PC-3 (cell line): ENCODE data around the gene DLG2. TPM values are rescaled to one million over a fixed set of nuclear protein-coding genes. Genes with fewer than 3 reads are reported as not detected.

Experiments
- ATAC-seq: fragments of 200-7000 bp; cut with Tn5 transposase; 2 replicates; pipeline ENCODE4 v1.9.1; 2020; ENCODE audit warnings: mild to moderate bottlenecking, moderate library complexity
- BruUV-seq: library from RNA; stranded (reverse); fragments of 400-500 nt; replicated peaks from 2 replicates; lab custom pipeline; 2021; lab: Mats Ljungman, UMichigan
- CTCF ChIA-PET: fragments of 300-600 bp; sonication (Branson Sonifier 250); formaldehyde crosslinking; loops from one replicate; lab custom pipeline; 2022; ENCODE audit warnings: antibody characterized with exemption; lab: Charles Lee
- POLR2A ChIA-PET: fragments of 300-600 bp; sonication (Branson Sonifier 250); formaldehyde crosslinking; loops from one replicate; lab custom pipeline; 2022; ENCODE audit warnings: antibody characterized with exemption; ENCODE audit not compliant: unreplicated experiment; lab: Charles Lee
- DNase-seq: peaks from one replicate; pipeline ENCODE4 v3.0.0-alpha.2; 2015
- H2AFZ ChIP-seq: fragments of 300-600 bp; sonication (generic); 2 replicates; pipeline ENCODE4 v1.6.0; 2016; ENCODE audit warnings: antibody characterized with exemption, low read length
- H3F3A ChIP-seq: fragments of 300-600 bp; sonication (generic); one replicate; pipeline ENCODE4 v1.6.0; 2017; ENCODE audit warnings: antibody characterized with exemption, low read length, control low read depth, mild to moderate bottlenecking; ENCODE audit not compliant: unreplicated experiment
- H3K27ac ChIP-seq: fragments of 300-600 bp; sonication (generic); 2 replicates; pipeline ENCODE4 v1.5.1; 2016; ENCODE audit warnings: mild to moderate bottlenecking, low read length
- H3K27me3 ChIP-seq: fragments of 300-600 bp; sonication (generic); 2 replicates; pipeline ENCODE4 v1.6.1; 2016; ENCODE audit warnings: low read length, mixed read lengths
- H3K36me3 ChIP-seq: fragments of 300-600 bp; sonication (generic); 2 replicates; pipeline ENCODE4 v1.6.1; 2016; ENCODE audit warnings: low read depth, mixed run types, low read length, mixed read lengths
- H3K4me1 ChIP-seq: fragments of 300-600 bp; sonication (generic); 2 replicates; pipeline ENCODE4 v1.5.1; 2016; ENCODE audit warnings: low read length; ENCODE audit not compliant: insufficient read depth
- H3K4me2 ChIP-seq: fragments of 300-600 bp; sonication (generic); 2 replicates; pipeline ENCODE4 v1.6.0; 2016; ENCODE audit warnings: low read length
- H3K4me3 ChIP-seq: fragments of 300-600 bp; sonication (generic); 2 replicates; pipeline ENCODE4 v1.5.1; 2016; ENCODE audit warnings: mild to moderate bottlenecking, low read length, mixed read lengths
- H3K79me2 ChIP-seq: fragments of 300-600 bp; sonication (generic); 2 replicates; pipeline ENCODE4 v1.6.1; 2017; ENCODE audit warnings: low read length, mixed read lengths
- H3K9ac ChIP-seq: fragments of 300-600 bp; sonication (generic); 2 replicates; pipeline ENCODE4 v1.6.0; 2016; ENCODE audit warnings: mild to moderate bottlenecking, low read length
- H3K9me2 ChIP-seq: fragments of 300-600 bp; sonication (generic); replicated peaks from 2 replicates; pipeline ENCODE4 v1.6.1; 2016; ENCODE audit warnings: mixed run types, low read length, mixed read lengths
- H3K9me3 ChIP-seq: fragments of 300-600 bp; sonication (generic); 2 replicates; pipeline ENCODE4 v1.6.1; 2016; ENCODE audit warnings: low read length, mixed read lengths
- H4K20me1 ChIP-seq: fragments of 300-600 bp; sonication (generic); 2 replicates; pipeline ENCODE4 v1.6.1; 2016; ENCODE audit warnings: low read length, mixed read lengths
- EZH2 ChIP-seq: fragments of 300-600 bp; sonication (generic); IDR thresholded peaks from one replicate; pipeline ENCODE4 v1.6.1; 2017; ENCODE audit warnings: antibody characterized with exemption, mild to moderate bottlenecking, low read length; ENCODE audit not compliant: unreplicated experiment
- EZH2phosphoT487 ChIP-seq: fragments of 300-600 bp; sonication (generic); IDR thresholded peaks from 2 replicates; pipeline ENCODE4 v1.6.1; 2018; ENCODE audit warnings: mild to moderate bottlenecking, antibody characterized with exemption, low read length, borderline replicate concordance
- intact Hi-C: fragments of 100-400 bp; cut with micrococcal nuclease; formaldehyde crosslinking; loops from 2 replicates; pipeline ENCODE4 v1.9.0; 2023
- total RNA-seq: library from RNA; depleted of rRNA; stranded (reverse); fragments of >200 nt; gene quantifications from 2 replicates; pipeline ENCODE4 v1.2.3, GENCODE V29; 2014
- TF ChIP-seq, protein P1 (sequence below): fragments of 300-600 bp; sonication (generic); conservative IDR thresholded peaks from 2 replicates; pipeline ENCODE4 v1.5.1; 2017; ENCODE audit warnings: antibody characterized with exemption, low read depth, mild to moderate bottlenecking, low read length

DLG2 gene
- total RNA-seq, 1 experiment from 2014 or later = 0.58 TPM

DNA sequence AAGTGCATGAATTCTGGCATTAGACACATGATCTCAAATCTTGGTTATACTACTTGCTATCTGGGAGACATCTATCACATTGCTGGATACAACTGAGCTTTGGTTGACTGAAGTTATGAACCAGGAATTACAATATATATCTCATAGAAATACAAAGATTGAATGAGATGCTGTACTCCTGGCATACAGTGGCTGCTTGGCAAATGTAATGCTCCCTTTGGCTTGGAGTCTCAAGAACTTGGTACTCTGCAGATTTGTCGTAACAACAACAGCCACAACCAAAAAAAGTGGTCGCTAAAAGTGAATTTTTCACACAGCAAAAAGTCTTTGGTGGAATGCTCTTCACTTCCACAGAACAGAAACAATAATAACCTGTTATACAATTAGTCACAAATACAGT is 1082.6 kb downstream of the DLG2 start:
- Histone ChIP-seq H3K4me2 (no peak overlapping the region), H3K27ac (no peak overlapping the region), H3K4me1 (no peaks in the 10 kb centered on the region), H4K20me1 (no peaks in the 10 kb centered on the region), H3K36me3 (no peaks in the 10 kb centered on the region), H3F3A (no peaks in the 10 kb centered on the region), H3K4me3 (no peak overlapping the region), H3K9me3 (no peaks in the 10 kb centered on the region), H3K9ac (no peak overlapping the region), H3K79me2 (no peaks in the 10 kb centered on the region), H3K9me2 (no peaks in the 10 kb centered on the region), H2AFZ (no peak overlapping the region), H3K27me3 (no peaks in the 10 kb centered on the region)
- BruUV-seq = no TSS peak
- ATAC-seq (no peak), DNase-seq (no peak)
- TF ChIP-seq, protein P1, sequence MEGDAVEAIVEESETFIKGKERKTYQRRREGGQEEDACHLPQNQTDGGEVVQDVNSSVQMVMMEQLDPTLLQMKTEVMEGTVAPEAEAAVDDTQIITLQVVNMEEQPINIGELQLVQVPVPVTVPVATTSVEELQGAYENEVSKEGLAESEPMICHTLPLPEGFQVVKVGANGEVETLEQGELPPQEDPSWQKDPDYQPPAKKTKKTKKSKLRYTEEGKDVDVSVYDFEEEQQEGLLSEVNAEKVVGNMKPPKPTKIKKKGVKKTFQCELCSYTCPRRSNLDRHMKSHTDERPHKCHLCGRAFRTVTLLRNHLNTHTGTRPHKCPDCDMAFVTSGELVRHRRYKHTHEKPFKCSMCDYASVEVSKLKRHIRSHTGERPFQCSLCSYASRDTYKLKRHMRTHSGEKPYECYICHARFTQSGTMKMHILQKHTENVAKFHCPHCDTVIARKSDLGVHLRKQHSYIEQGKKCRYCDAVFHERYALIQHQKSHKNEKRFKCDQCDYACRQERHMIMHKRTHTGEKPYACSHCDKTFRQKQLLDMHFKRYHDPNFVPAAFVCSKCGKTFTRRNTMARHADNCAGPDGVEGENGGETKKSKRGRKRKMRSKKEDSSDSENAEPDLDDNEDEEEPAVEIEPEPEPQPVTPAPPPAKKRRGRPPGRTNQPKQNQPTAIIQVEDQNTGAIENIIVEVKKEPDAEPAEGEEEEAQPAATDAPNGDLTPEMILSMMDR = no peak
- no peak for TF ChIP-seq EZH2phosphoT487
- TF ChIP-seq EZH2 = no peak
- intact Hi-C loops = no loop called here
- CTCF ChIA-PET = interaction anchor here (0.6 kb wide), 1 partner anchor 814 kb away, joined by 3 read pairs; no protein-coding TSS in a partner anchor
- POLR2A ChIA-PET = no interaction called here

DNA sequence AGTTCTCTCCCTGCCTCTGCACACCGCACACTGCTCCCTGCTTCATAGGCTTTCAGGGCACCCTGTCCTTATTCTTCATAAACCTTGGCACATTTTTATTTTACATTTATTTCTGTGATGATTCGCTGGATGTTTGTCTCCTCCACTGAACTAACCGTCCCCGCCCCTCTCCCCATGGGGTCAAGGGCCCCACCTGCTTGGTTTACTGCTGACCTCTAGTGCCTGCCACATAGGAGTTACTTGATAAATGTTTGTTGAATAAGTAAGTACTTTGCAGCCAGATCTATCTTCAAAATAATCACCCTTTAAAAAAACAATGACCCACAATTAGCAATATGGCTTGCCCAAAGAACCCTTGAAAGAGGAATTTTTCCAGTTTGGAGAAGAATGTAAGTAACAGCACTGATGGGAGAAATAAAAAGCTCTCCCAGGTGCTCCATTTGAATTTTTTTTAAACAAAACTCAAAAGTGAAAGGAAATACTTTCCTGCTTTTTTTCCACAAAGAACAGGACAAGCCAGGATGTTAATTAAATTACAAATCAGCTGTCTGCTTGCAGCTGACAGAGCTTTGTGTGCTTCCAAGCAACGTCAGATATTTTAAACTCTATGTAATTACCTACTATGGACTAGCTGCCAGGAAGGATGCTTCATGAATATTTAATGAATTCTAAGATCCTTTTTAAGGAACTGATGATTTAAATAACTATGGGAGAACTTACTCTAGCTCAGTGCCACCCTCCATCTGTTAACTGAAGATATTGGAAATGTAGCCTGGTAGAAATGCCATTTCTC is 1083.6 kb downstream of the DLG2 start:
- no peak overlapping the region for H3K27ac ChIP-seq
- no peaks in the 10 kb centered on the region for H3K79me2 ChIP-seq
- H3K4me1 ChIP-seq = no peaks in the 10 kb centered on the region
- ChIA-PET POLR2A (no interaction called here), CTCF (interaction anchor here (0.6 kb wide), 1 partner anchor 815 kb away, joined by 3 read pairs; no protein-coding TSS in a partner anchor)
- no peaks in the 10 kb centered on the region for H3K27me3 ChIP-seq
- DNase-seq (no peak), ATAC-seq (no peak)
- no peak overlapping the region for H3K4me2 ChIP-seq
- H4K20me1 ChIP-seq = no peaks in the 10 kb centered on the region
- intact Hi-C loops = no loop called here
- H3K9me3 ChIP-seq = no peaks in the 10 kb centered on the region
- no peaks in the 10 kb centered on the region for H3K36me3 ChIP-seq
- no peak overlapping the region for H3K4me3 ChIP-seq
- no peaks in the 10 kb centered on the region for H3K9me2 ChIP-seq
- no peak overlapping the region for H3K9ac ChIP-seq
- no peaks in the 10 kb centered on the region for H3F3A ChIP-seq
- H2AFZ ChIP-seq = no peak overlapping the region
- TF ChIP-seq, protein P1 = no peak
- no peak for TF ChIP-seq EZH2
- no peak for TF ChIP-seq EZH2phosphoT487
- BruUV-seq = no TSS peak

DNA sequence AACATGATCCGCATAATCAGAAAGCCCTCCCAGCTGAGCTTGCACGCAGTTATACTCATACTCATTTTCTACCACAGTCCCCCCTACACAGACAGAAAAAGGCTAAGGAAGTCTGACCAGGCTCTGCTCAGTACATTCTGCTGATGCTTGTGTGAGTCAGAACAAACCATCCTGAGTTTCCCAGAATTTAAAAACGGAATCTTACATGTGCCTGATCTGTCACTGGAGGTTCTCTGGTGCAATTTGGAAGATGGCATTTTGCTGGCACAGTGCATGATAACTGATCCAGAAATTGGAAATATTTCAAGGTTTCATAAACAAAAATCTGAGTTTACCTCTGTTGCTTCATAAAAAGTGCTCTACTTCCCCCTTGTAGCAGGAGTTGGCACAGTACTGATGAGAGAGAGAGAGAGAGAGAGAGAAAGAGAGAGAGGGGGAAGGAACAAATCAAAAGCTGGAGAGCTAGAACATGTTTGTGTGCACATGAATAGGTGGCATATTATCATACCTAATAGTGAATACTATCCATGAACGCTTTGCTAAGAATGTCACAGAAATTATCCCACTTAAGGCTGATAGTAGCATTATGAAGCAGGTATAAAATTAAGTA is 1085.3 kb downstream of the DLG2 start:
- peaks cover 10% of the 10 kb centered on the region; the same call in 1 of the 2 replicates for H3K27me3 ChIP-seq
- H3K9me3 ChIP-seq = no peaks in the 10 kb centered on the region
- H3K9me2 ChIP-seq = no peaks in the 10 kb centered on the region
- H3K4me1 ChIP-seq = no peaks in the 10 kb centered on the region
- H3K79me2 ChIP-seq = no peaks in the 10 kb centered on the region
- CTCF ChIA-PET = no interaction called here
- POLR2A ChIA-PET = no interaction called here
- no peaks in the 10 kb centered on the region for H4K20me1 ChIP-seq
- no peaks in the 10 kb centered on the region for H3F3A ChIP-seq
- no peak overlapping the region for H3K9ac ChIP-seq
- no peak overlapping the region for H3K4me2 ChIP-seq
- ATAC-seq (no peak), DNase-seq (peak; percentile 10)
- no peak overlapping the region for H3K27ac ChIP-seq
- TF ChIP-seq, protein P1 = no peak
- TF ChIP-seq EZH2phosphoT487 (no peak), EZH2 (no peak)
- no peak overlapping the region for H2AFZ ChIP-seq
- BruUV-seq = no TSS peak
- H3K4me3 ChIP-seq = no peak overlapping the region
- intact Hi-C loops = no loop called here
- H3K36me3 ChIP-seq = no peaks in the 10 kb centered on the region
